DOHH2 (cell line): ENCODE measurements around the gene FAM180B.

Source experiments
- CTCF ChIP-seq: fragments of 200-600 bp; sonication (generic); IDR thresholded peaks from one replicate; pipeline ENCODE4 v1.5.1; 2014; ENCODE audit warnings: antibody characterized with exemption, mild to moderate bottlenecking, low read depth, low read length; ENCODE audit not compliant: poor library complexity, severe bottlenecking
- EZH2phosphoT487 ChIP-seq: fragments of 200-600 bp; sonication (generic); IDR thresholded peaks from 2 replicates; pipeline ENCODE4 v1.6.1; 2017; ENCODE audit warnings: borderline replicate concordance, mild to moderate bottlenecking, antibody characterized with exemption, low read length, moderate library complexity, mixed read lengths

GRCh38 chr11:47572715-47573255 lies 13.7 kb upstream of the FAM180B start:
- no peak for TF ChIP-seq CTCF
- TF ChIP-seq EZH2phosphoT487: no peak
